ENCODE results near the gene CZIB. TPM values are rescaled to one million over a fixed set of nuclear protein-coding genes. Genes with fewer than 3 reads are reported as not detected.

The CZIB gene
- total and polyA plus RNA-seq, 2 of the 8 experiments (the other 6 are each of a cell fraction or from before 2014, with no cell fraction given) = 46.5 to 48.0 TPM

GRCh38 chr1:53166366-53166765 lies 54.1 kb downstream of the CZIB start:
- DNase-seq (ENCODE audit: low read depth in 1 of 2, low spot score in 2 of 2) (no peak), FAIRE-seq (no peak)
- H4K91ac ChIP-seq (replicated peaks; ENCODE audit: insufficient read length, low read length) = no peak overlapping the region
- H3K9ac ChIP-seq (replicated peaks in 1 of 4; ENCODE audit: extremely low read depth in 1 of 4, low read depth in 3 of 4, low read length in 3 of 4) = no peak overlapping the region
- no peaks in the 10 kb centered on the region for H3K79me1 ChIP-seq (ENCODE audit: low read depth, low read length)
- no peak overlapping the region for H3K23ac ChIP-seq (ENCODE audit: insufficient read length)
- H3K27ac ChIP-seq (ENCODE audit: low read depth, low read length) = no peak overlapping the region
- no peaks in the 10 kb centered on the region for H3K27me3 ChIP-seq (replicated peaks in 1 of 4; ENCODE audit: control insufficient read depth in 3 of 4, extremely low read depth in 1 of 4, insufficient read depth in 3 of 4, low read length in 3 of 4)
- H3K4ac ChIP-seq (replicated peaks; ENCODE audit: insufficient read length, low read depth, low read length) = no peak overlapping the region
- TF ChIP-seq SIX5 (IDR thresholded peaks at IDR 0.05; ENCODE audit: low read depth, low read length) (no peak), USF2 (IDR thresholded peaks at IDR 0.05; ENCODE audit: low read length) (no peak), CHD1 (IDR thresholded peaks at IDR 0.05; ENCODE audit: low read depth, low read length) (no peak), TAF1 (IDR thresholded peaks at IDR 0.05; ENCODE audit: low read depth, low read length) (no peak)
- H3K18ac ChIP-seq (ENCODE audit: extremely low read depth, low read length) = no peak overlapping the region
- no peak overlapping the region for H4K5ac ChIP-seq (ENCODE audit: insufficient read length, low read depth, low read length)
- H2BK15ac ChIP-seq (ENCODE audit: low read length) = no peak overlapping the region
- H2BK20ac ChIP-seq (ENCODE audit: low read length) = no peak overlapping the region
- no peak overlapping the region for H2BK5ac ChIP-seq (ENCODE audit: low read depth, low read length)
- no peaks in the 10 kb centered on the region for H4K20me1 ChIP-seq (replicated peaks in 1 of 2; ENCODE audit: control insufficient read depth in 1 of 2, insufficient read depth in 2 of 2, low read length in 2 of 2)
- no peak overlapping the region for H2AK5ac ChIP-seq (ENCODE audit: low read depth, low read length)
- H2AFZ ChIP-seq (ENCODE audit: low read length) = no peak overlapping the region
- POLR2A ChIA-PET (ENCODE audit: partially characterized antibody) = interaction anchor here (1.5 kb wide), 1 partner anchor 10 kb away, joined by 3 read pairs; no protein-coding TSS in a partner anchor
- H3K56ac ChIP-seq (replicated peaks; ENCODE audit: insufficient read length, low read depth, low read length) = no peak overlapping the region
- H3K14ac ChIP-seq (ENCODE audit: insufficient read length) = no peak overlapping the region
- H2BK120ac ChIP-seq (replicated peaks; ENCODE audit: low read depth, low read length) = no peak overlapping the region
- no peak overlapping the region for H3K4me3 ChIP-seq (ENCODE audit: extremely low read depth in 1 of 4, insufficient read depth in 2 of 4, low read depth in 3 of 4, low read length in 4 of 4)
- CTCF ChIA-PET (ENCODE audit: partially characterized antibody) = interaction anchor here (0.7 to 3.1 kb wide), 6 partner anchors 9 to 262 kb away, joined by 3 to 11 read pairs (median 3); no protein-coding TSS in a partner anchor
- H2BK12ac ChIP-seq (ENCODE audit: low read depth, low read length) = no peak overlapping the region
- H4K8ac ChIP-seq (ENCODE audit: extremely low read depth, insufficient read depth, low read length) = no peak overlapping the region
- H3K4me1 ChIP-seq (replicated peaks in 1 of 4; ENCODE audit: control insufficient read depth in 3 of 4, insufficient read depth in 4 of 4, low read length in 3 of 4) = peaks cover 0 to 12% (median 6%) of the 10 kb centered on the region in 4 experiments; a peak in 3 of 7 replicates
- H3K4me2 ChIP-seq (ENCODE audit: insufficient read depth in 1 of 2, low read depth in 2 of 2, low read length in 2 of 2) = no peak overlapping the region; a peak in 1 of 4 replicates
- no peaks in the 10 kb centered on the region for H3K36me3 ChIP-seq (ENCODE audit: control insufficient read depth in 2 of 4, insufficient read depth in 4 of 4, low read length in 3 of 4)
- H3K9me3 ChIP-seq (ENCODE audit: insufficient read depth in 2 of 2, low read depth in 1 of 2, low read length in 1 of 2) = no peaks in the 10 kb centered on the region
- H3K79me2 ChIP-seq (ENCODE audit: control insufficient read depth in 1 of 2, insufficient read depth in 2 of 2, low read length in 2 of 2) = no peaks in the 10 kb centered on the region
- 84% methylated on average over 6 of the region's 6 CpGs; no CpG with 5 or more reads in 1 of the 2 experiments for WGBS, 2 experiments (ENCODE audit: extremely low coverage in 1 of 2, insufficient coverage in 1 of 2, insufficient read length in 1 of 2, insufficient replicate concordance in 2 of 2, low coverage in 1 of 2, low lambda C conversion rate in 2 of 2, missing lambda C conversion rate in 1 of 2)
- H3K23me2 ChIP-seq (ENCODE audit: low read depth, low read length) = no peaks in the 10 kb centered on the region
